K562 (cell line): Measurements from ENCODE around the gene GLMP. TPM values are rescaled to one million over a fixed set of nuclear protein-coding genes. Genes with fewer than 3 reads are reported as not detected.
A peak's percentile ranks its signal among the peaks of the same experiment; 100 is the strongest.

Source experiments
- ARID1B ChIP-seq: fragments of 450-650 bp; IDR thresholded peaks from 2 replicates; pipeline ENCODE4 v1.6.1; 2016; ENCODE audit warnings: antibody characterized with exemption, mild to moderate bottlenecking, inconsistent platforms
- BCLAF1 ChIP-seq, 2 experiments: fragments of 450-650 bp in 1 of 2; IDR thresholded peaks; 2 replicates each; pipeline ENCODE4 v1.6.1; 2011 to 2017; ENCODE audit warnings: low read depth in 2 of 2, antibody characterized with exemption in 1 of 2, borderline replicate concordance in 1 of 2, low read length in 1 of 2, mild to moderate bottlenecking in 1 of 2, mixed read lengths in 1 of 2; ENCODE audit not compliant: control insufficient read depth in 1 of 2
- CHD4 ChIP-seq: fragments of 200-600 bp; sonication (generic); IDR thresholded peaks from 3 replicates; pipeline ENCODE4 v1.6.1; 2012; ENCODE audit warnings: low read depth, mild to moderate bottlenecking, mixed read lengths, low read length, inconsistent platforms; ENCODE audit not compliant: insufficient read depth, insufficient replicate concordance, poor library complexity, severe bottlenecking
- CSDE1 ChIP-seq, 2 experiments: fragments of 450-650 bp; IDR thresholded peaks; 2 replicates each; pipeline ENCODE4 v1.6.1; 2016; ENCODE audit warnings: mild to moderate bottlenecking in 1 of 2
- ETV5 ChIP-seq: sonication (generic); formaldehyde crosslinking; IDR thresholded peaks from 2 replicates; pipeline ENCODE4 v1.4.0; 2020; ENCODE audit warnings: low read depth, mild to moderate bottlenecking, missing genetic modification reagents
- GABPB1 ChIP-seq: sonication (generic); formaldehyde crosslinking; IDR thresholded peaks from 2 replicates; pipeline ENCODE4 v1.8.0; 2022; ENCODE audit warnings: mild to moderate bottlenecking, missing genetic modification reagents
- GABPB2 ChIP-seq: fragments of 250-450 bp; sonication (Bioruptor Pico); conservative IDR thresholded peaks from 2 replicates; pipeline ENCODE4 v1.5.1; 2021; ENCODE audit warnings: mild to moderate bottlenecking
- HDGF ChIP-seq: fragments of 450-650 bp; IDR thresholded peaks from 2 replicates; pipeline ENCODE4 v1.6.1; 2016
- KLF16 ChIP-seq: IDR thresholded peaks from 2 replicates; pipeline ENCODE4 v1.6.1; 2016; ENCODE audit warnings: antibody characterized with exemption
- MXD1 ChIP-seq: fragments of 250-450 bp; sonication (Bioruptor Pico); IDR thresholded peaks from 2 replicates; pipeline ENCODE4 v1.8.0; 2021; ENCODE audit warnings: borderline replicate concordance, mild to moderate bottlenecking, moderate library complexity; ENCODE audit not compliant: poor library complexity, severe bottlenecking
- NCOA2 ChIP-seq, 2 experiments: fragments of 450-650 bp; IDR thresholded peaks; 2 replicates each; pipeline ENCODE4 v1.6.1; 2018; ENCODE audit warnings: mild to moderate bottlenecking in 2 of 2, moderate library complexity in 1 of 2; ENCODE audit not compliant: partially characterized antibody in 2 of 2
- RBFOX2 ChIP-seq: fragments of 200-400 bp; formaldehyde crosslinking; IDR thresholded peaks from 2 replicates; pipeline ENCODE4 v1.6.1; 2017; ENCODE audit warnings: low read depth, mild to moderate bottlenecking, low read length, moderate library complexity
- SETDB1 ChIP-seq: IDR thresholded peaks from one replicate; pipeline ENCODE4 v1.6.1; 2012; ENCODE audit warnings: low read length, control low read depth, inconsistent platforms
- TGIF2 ChIP-seq: sonication (generic); formaldehyde crosslinking; IDR thresholded peaks from 2 replicates; pipeline ENCODE4 v1.8.1; 2022; ENCODE audit warnings: mild to moderate bottlenecking, missing genetic modification reagents, moderate library complexity
- ZNF165 ChIP-seq: fragments of 250-450 bp; sonication (Bioruptor Pico); IDR thresholded peaks from 2 replicates; pipeline ENCODE4 v1.4.0; 2020; ENCODE audit warnings: borderline replicate concordance
- ZNF232 ChIP-seq: sonication (generic); formaldehyde crosslinking; IDR thresholded peaks from 2 replicates; pipeline ENCODE4 v1.8.0; 2022; ENCODE audit warnings: mild to moderate bottlenecking, missing genetic modification reagents
- ZNF398 ChIP-seq: fragments of 250-450 bp; sonication (Bioruptor Pico); IDR thresholded peaks from 2 replicates; pipeline ENCODE4 v1.8.0; 2021; ENCODE audit warnings: moderate library complexity, mild to moderate bottlenecking, inconsistent platforms
- ZNF41 ChIP-seq: fragments of 250-450 bp; sonication (Bioruptor Pico); conservative IDR thresholded peaks from 2 replicates; pipeline ENCODE4 v1.4.0; 2020; ENCODE audit warnings: mild to moderate bottlenecking
- ZNF445 ChIP-seq: fragments of 250-450 bp; sonication (Bioruptor Pico); IDR thresholded peaks from 2 replicates; pipeline ENCODE4 v1.4.0; 2020; ENCODE audit warnings: low read depth, mild to moderate bottlenecking, moderate library complexity
- polyA plus RNA-seq, 8 experiments: library from polyadenylated mRNA; depleted of rRNA in 4 of 8; stranded (reverse) in 5 of 8; unstranded in 3 of 8; fragments of >200 nt; fragmentation: Nextera tagmentation in 2 of 8; fragmentation: Illumina TruSeq in 1 of 8; extraction: Ambion mirVana in 2 of 8; extraction: Trizol in 1 of 8; gene quantifications; 2 replicates each; pipeline versions ENCODE4 v1.2.1 to v1.2.3, GENCODE V29; 2011 to 2014; ENCODE audit warnings: inconsistent platforms in 1 of 8, missing spikeins in 1 of 8
- total RNA-seq, 7 experiments: library from RNA; depleted of rRNA in 6 of 7; stranded (reverse); fragments of >200 nt in 6 of 7; fragmentation: Illumina TruSeq in 2 of 7; extraction: Trizol in 2 of 7; gene quantifications; 2 replicates each; pipeline versions ENCODE4 v1.2.1 to v1.2.3, GENCODE V29; 2011 to 2021; ENCODE audit warnings: low replicate concordance in 1 of 7
- TF ChIP-seq, protein P1 (sequence below): fragments of 450-650 bp; IDR thresholded peaks from 2 replicates; pipeline ENCODE4 v1.6.1; 2016; ENCODE audit warnings: borderline replicate concordance

Gene GLMP
- total and polyA plus RNA-seq, 9 of the 15 experiments (the other 6 are each of a cell fraction or from before 2014, with no cell fraction given) = 8.3 to 28.2 (median 22.4) TPM

DNA sequence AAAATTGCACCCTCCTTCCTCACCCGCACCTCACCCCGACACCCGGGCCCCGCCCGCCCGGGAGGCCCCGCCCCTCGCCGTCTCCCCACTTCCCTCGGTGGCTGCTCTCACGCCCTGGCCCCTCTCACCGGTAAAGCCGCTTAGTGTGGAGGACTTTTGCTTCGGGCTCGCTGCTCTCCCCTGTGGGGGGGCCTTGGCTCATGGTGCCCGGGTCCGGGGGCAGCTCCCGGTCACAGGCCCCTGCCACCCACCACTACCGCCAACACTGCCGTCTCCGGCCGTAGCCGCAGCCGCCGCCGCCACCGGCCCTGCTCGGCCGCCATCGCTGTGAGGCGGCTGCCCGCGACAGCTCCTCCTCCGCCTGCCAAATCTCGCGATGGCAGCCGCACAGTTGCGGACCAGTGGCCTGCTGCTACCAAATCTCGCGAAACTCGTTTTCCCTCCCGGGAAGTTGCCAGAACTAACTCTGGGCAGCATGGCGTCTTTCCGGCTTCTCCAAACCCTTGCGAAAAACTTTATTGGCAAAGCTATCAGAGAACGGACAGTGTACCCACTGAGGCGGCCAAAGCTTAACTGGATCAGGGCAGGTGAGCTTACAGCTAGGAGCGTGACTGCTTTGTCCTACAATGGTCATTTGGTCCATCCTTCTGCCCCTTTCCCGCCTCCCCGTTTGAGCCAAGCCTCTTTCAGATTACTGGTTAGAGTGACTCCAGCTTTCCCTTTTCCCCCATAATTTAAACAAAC lies 12.8 kb downstream of the GLMP start, which contains the start of gene SMG5 (continued):
- TF ChIP-seq, protein P1, sequence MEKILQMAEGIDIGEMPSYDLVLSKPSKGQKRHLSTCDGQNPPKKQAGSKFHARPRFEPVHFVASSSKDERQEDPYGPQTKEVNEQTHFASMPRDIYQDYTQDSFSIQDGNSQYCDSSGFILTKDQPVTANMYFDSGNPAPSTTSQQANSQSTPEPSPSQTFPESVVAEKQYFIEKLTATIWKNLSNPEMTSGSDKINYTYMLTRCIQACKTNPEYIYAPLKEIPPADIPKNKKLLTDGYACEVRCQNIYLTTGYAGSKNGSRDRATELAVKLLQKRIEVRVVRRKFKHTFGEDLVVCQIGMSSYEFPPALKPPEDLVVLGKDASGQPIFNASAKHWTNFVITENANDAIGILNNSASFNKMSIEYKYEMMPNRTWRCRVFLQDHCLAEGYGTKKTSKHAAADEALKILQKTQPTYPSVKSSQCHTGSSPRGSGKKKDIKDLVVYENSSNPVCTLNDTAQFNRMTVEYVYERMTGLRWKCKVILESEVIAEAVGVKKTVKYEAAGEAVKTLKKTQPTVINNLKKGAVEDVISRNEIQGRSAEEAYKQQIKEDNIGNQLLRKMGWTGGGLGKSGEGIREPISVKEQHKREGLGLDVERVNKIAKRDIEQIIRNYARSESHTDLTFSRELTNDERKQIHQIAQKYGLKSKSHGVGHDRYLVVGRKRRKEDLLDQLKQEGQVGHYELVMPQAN = peak; percentile 65; the same call in 1 of the 2 replicates
- TF ChIP-seq GABPB1 (CRISPR knock-in tag) = peak; percentile 91
- no peak for TF ChIP-seq NCOA2 (IDR thresholded peaks at IDR 0.05; ENCODE audit: partially characterized antibody in 2 of 2)
- TF ChIP-seq BCLAF1 (IDR thresholded peaks at IDR 0.05; ENCODE audit: borderline replicate concordance in 1 of 2, control insufficient read depth in 1 of 2, low read depth in 2 of 2, low read length in 1 of 2) = no peak
- TF ChIP-seq CHD4 = no peak
- TF ChIP-seq ZNF165 (CRISPR knock-in tag) = no peak
- peak; percentile 33 for TF ChIP-seq SETDB1
- TF ChIP-seq ZNF232 (CRISPR knock-in tag) = no peak
- TF ChIP-seq ARID1B = peak; percentile 12; the same call in 1 of the 2 replicates
- TF ChIP-seq KLF16 = no peak
- no peak for TF ChIP-seq MXD1 (CRISPR knock-in tag)
- 0 out of 2 replicates have a peak, but pooled peaks have one; percentile 51 for TF ChIP-seq ZNF41 (CRISPR knock-in tag)
- no peak for TF ChIP-seq CSDE1 (IDR thresholded peaks at IDR 0.05)
- no peak for TF ChIP-seq ZNF398 (CRISPR knock-in tag)
- no peak for TF ChIP-seq ZNF445 (CRISPR knock-in tag)
- TF ChIP-seq TGIF2 (CRISPR knock-in tag) = no peak
- no peak for TF ChIP-seq HDGF
- no peak for TF ChIP-seq GABPB2 (CRISPR knock-in tag)
- peak; percentile 86 for TF ChIP-seq ETV5
- TF ChIP-seq RBFOX2 = peak; percentile 100
